K562 (cell line): ENCODE data around the gene RIMKLA.

Source experiments
- ILF3 ChIP-seq: fragments of 450-650 bp; IDR thresholded peaks from 2 replicates; pipeline ENCODE4 v1.6.1; 2018; ENCODE audit warnings: antibody characterized with exemption, mild to moderate bottlenecking, moderate library complexity, borderline replicate concordance
- PHF20 ChIP-seq: fragments of 450-650 bp; IDR thresholded peaks from 2 replicates; pipeline ENCODE4 v1.6.1; 2018; ENCODE audit not compliant: partially characterized antibody
- SETDB1 ChIP-seq: IDR thresholded peaks from one replicate; pipeline ENCODE4 v1.6.1; 2012; ENCODE audit warnings: low read length, control low read depth, inconsistent platforms
- SIRT6 ChIP-seq: IDR thresholded peaks from one replicate; pipeline ENCODE4 v1.6.1; 2012; ENCODE audit warnings: low read depth, mild to moderate bottlenecking, control low read depth, inconsistent platforms, low read length, moderate library complexity
- TFAP4 ChIP-seq: sonication (generic); formaldehyde crosslinking; IDR thresholded peaks from 2 replicates; pipeline ENCODE4 v1.8.0; 2022; ENCODE audit warnings: missing genetic modification reagents, mild to moderate bottlenecking, moderate library complexity, borderline replicate concordance
- TF ChIP-seq, protein P1 (sequence below), 3 experiments: IDR thresholded peaks in 2 of 3; conservative IDR thresholded peaks in 1 of 3; 2 replicates each; pipeline ENCODE4 v1.5.1; 2011 to 2012; ENCODE audit warnings: low read length in 3 of 3, mild to moderate bottlenecking in 3 of 3, control low read depth in 2 of 3, improper control_type of control experiment in 1 of 3, inconsistent platforms in 1 of 3, low read depth in 1 of 3, mixed read lengths in 1 of 3, moderate library complexity in 1 of 3; ENCODE audit not compliant: insufficient read depth in 2 of 3

- TF ChIP-seq SETDB1 (no peak), PHF20 (no peak), ILF3 (no peak), SIRT6 (no peak), TFAP4 (CRISPR knock-in tag) (no peak)
- TF ChIP-seq, protein P1, sequence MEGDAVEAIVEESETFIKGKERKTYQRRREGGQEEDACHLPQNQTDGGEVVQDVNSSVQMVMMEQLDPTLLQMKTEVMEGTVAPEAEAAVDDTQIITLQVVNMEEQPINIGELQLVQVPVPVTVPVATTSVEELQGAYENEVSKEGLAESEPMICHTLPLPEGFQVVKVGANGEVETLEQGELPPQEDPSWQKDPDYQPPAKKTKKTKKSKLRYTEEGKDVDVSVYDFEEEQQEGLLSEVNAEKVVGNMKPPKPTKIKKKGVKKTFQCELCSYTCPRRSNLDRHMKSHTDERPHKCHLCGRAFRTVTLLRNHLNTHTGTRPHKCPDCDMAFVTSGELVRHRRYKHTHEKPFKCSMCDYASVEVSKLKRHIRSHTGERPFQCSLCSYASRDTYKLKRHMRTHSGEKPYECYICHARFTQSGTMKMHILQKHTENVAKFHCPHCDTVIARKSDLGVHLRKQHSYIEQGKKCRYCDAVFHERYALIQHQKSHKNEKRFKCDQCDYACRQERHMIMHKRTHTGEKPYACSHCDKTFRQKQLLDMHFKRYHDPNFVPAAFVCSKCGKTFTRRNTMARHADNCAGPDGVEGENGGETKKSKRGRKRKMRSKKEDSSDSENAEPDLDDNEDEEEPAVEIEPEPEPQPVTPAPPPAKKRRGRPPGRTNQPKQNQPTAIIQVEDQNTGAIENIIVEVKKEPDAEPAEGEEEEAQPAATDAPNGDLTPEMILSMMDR (IDR thresholded peaks at IDR 0.05 in 2 of 3, conservative IDR thresholded peaks at IDR 0.05 in 1 of 3; ENCODE audit: insufficient read depth in 2 of 3, low read depth in 1 of 3, low read length in 3 of 3) = no peak
These were observed 85.4 kb downstream of the RIMKLA start for GRCh38 chr1:42466030-42466429.
